ENCODE data around the gene COL9A1.

- TF ChIP-seq POLR2A (IDR thresholded peaks at IDR 0.05), result no peak
- no peak for TF ChIP-seq CTCF (IDR thresholded peaks at IDR 0.05)
These were observed 10.7 kb downstream of the COL9A1 start for GRCh38 chr6:70292193-70292592.
